ENCODE data around the gene LOXL4. TPM values are rescaled to one million over a fixed set of nuclear protein-coding genes. Genes with fewer than 3 reads are reported as not detected.

The LOXL4 gene
- 39.6 TPM for total RNA-seq
- long read RNA-seq, transcript LOXL4-201 (15 exons, 3,653 nt), result major isoform, 56 of 137 reads
- long read RNA-seq, partial matches to known transcripts, result 41 of 137 reads
- long read RNA-seq, other reads (novel, unspliced or antisense), result 40 of 137 reads

DNA sequence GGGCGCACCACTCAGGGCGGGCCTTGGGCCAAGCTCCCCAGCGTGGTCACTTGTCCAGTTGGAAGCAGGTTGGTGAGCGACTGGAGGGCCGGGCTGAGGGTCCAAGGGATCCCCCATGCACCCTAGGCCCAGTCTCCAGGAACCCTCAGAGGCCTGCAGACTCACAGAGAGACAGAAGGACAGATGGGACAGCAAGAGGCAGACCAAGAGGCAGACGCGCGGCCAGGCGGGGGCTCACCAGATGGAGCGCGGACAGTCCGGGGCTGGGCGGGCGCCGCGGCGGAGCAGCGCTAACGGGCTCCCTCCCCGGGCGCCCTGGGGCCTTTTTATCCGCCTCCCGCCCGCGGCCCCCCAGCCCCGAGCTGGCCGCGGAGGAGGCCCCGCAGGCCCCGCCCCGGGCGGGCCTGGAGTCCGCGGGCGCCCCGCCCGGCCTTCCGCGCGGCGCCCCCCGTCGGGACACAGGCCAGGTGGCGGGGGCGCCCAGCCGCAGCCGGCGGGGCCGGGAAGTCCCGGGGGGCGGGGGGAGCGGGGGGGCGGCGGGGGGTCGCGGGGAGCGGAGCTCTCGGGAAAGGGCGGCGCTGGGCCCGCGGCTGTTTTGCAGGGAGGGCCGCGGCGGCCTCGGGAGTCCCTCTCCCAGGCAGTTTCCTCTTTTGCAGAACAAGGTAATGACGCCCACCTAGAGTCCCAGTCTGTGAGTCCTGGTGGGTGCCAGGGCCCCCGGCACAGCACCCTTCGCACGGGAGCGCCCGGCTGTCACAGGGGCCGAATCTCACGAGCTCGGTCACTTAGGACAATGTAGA, at the start of gene LOXL4:
TSS of gene LOXL4 (minus strand) at position 301 of the 800 bp plus-strand sequence. CDS start 5,175 bp downstream, outside the sequence.
- no peak for DNase-seq (ENCODE audit: low spot score)

DNA sequence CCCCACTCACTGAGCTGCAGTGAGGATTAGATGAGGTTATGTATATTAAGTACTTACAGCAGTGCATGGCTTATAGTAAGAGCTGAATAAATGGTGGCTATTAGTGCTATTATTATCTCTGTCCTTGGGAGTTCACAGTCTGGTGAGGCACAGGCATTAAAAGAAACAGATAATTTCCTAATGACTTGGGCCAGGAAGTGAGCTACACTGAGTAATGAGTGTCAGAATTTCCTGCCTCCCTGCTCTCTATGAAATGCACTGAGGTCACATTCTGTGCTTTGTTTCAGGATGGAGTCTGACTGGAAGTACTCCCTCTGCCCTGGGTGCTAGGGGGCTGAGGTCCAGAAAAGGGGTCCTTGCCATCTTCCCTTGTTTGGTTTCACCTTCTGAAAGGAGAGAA, 48.7 kb upstream of the LOXL4 start:
- no peak for DNase-seq (ENCODE audit: low spot score)

DNA sequence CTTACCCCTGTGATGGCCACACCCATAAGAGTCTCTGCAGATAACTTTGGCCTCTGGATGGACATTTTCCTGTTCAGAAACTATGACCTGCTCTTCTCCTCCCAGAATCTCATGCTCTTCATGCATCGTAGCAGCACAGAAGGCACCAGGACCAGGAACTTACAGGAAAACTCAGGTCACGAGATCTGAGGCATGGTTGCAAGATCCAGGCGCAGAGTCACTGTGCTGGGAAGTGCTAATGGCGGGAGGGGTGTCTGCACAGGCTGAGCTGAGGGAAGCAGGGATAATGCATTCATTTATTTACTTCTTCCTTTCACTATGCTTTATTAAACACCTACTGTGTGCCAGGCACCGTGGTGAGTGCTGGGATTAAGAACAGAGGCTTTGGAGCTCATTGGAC, 48.2 kb upstream of the LOXL4 start:
- no peak for DNase-seq (ENCODE audit: low spot score)

DNA sequence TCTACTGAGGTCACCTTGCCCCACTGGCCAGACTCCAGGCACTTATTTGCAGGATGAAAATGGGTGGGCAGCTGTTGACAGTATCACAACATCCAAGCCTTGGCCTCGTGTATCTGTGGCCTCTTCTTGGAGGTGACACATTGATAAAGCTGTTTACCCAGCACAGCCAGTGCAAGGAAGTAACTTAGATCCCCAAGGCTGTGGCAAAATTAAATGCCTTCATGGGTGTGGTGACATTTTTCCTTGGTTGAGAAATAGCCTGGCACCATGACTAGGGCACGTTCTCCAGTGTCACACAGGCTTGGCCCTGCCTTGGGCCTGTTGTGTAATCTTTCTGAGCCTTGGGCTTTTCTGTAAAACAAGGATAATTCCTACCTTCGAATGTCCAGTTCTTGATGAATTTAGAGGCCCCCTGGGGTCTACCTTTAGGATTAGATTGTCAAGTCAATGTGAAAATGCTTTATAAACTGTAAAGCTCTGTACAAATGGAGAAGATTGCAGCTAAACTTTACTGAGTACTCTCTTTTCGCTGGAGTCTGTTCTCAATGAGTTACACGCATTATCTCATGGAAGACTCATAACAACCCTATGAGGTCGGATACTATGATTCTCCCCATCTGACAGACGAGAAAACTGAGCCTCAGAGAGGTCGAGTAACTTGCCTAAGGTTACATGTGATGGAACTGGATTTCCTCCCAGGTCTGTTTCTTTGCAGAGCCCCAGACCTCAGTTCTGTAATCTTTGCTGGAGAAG, 46.7 kb upstream of the LOXL4 start:
- no peak for DNase-seq (ENCODE audit: low spot score)

- no peak for DNase-seq (ENCODE audit: low spot score)
Measured at GRCh38 chr10:98313598-98313997, 45.6 kb upstream of the LOXL4 start.

GRCh38 chr10:98312822-98313221, 44.8 kb upstream of the LOXL4 start:
- no peak for DNase-seq (ENCODE audit: low spot score)

DNA sequence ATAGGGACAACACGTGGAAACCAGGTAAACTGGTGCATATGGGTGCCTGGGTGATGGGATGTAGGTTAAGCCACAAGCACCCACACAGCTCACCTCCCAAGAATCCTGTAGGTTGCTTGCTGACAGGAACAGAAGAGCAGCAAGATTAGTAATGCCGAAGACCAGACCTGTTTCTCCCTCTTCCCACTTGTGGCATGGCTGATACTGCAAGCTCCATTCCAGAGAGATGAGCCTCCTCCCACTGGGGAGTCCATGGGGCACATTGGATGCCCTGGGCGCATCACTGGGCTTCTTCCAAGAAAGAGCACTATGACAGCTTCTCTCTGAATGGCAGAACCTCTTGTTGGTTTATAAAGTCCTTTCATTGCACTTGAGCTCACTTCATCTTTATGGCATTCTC, 44.4 kb upstream of the LOXL4 start:
- no peak for DNase-seq (ENCODE audit: low spot score)

GRCh38 chr10:98310701-98311100, 42.7 kb upstream of the LOXL4 start:
- DNase-seq (ENCODE audit: low spot score), result no peak

DNA sequence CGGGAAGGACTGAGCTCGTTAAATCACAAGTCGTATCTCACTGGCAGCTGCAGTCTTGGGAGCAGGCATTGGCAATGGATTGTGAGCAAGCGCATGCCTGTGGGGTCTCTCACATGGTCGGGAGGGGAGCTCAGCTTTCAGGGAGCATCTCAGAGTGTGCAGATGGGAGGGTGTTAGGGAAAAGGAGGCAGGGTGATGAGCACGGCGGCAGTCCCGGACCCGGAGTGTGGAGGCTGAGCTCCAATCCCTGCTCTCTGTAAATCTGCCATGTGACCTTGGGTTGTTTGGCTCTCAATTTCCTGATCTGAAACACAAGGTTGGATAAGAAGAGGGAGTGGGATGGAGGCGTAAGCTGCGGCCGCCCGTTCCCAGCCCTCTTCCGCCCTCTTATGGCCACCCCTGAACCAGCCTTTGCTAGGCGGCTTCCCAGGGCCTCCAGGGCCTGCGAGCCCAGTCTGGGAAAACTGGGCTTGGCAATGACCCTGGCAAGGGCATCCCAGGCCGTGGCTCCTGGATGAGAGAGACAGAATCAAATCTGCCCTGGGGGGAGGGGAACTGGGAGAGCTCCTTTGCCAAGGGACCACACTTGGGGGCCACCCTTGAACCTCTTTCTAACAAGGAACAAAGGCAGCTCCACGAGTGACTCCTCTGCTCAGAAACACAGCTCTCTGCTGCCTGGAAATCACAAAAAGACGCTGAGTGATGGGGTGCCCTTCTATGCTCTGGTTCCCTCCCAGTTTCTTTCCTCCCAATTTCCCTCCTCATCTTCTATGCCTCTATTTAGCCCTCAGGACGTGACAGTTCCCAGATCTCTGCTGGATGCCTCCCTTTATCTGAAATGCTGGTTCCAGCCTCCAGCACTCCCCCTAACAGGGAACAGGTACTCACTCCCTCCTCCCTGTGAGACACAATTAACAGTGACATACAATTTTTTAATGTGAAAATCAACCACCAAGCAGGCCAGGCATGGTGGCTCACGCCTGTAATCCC, 41.7 kb upstream of the LOXL4 start:
- DNase-seq (ENCODE audit: low spot score), result no peak

GRCh38 chr10:98308669-98309365, 40.8 kb upstream of the LOXL4 start:
- no peak for DNase-seq (ENCODE audit: low spot score)

GRCh38 chr10:98307916-98308541, 40.0 kb upstream of the LOXL4 start:
- no peak for DNase-seq (ENCODE audit: low spot score)

DNA sequence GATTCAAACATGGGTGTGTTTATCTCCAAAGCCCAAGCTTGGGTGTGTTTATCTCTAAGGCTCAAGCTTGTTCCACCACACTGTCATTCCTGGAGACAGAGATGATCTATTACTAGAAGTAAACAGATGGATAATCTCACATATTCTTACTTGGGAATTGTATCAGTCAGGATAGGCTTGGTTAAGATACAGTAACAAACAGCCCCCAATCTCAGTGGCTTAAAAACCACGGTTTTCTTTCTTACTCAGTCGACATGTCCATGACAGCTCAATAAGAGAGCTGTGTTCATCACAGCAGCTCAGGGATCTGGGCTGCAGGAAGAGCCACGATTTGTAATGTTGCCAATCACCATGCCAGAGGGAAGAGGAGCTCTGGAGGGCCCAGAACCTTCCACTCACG, 38.5 kb upstream of the LOXL4 start:
- no peak for DNase-seq (ENCODE audit: low spot score)

- DNase-seq (ENCODE audit: low spot score), result no peak
Measured at GRCh38 chr10:98303569-98303968, 35.6 kb upstream of the LOXL4 start.

GRCh38 chr10:98302741-98303365, 34.9 kb upstream of the LOXL4 start:
- DNase-seq (ENCODE audit: low spot score), result peak; percentile 14

- peak; percentile 64 for DNase-seq (ENCODE audit: low spot score)
Measured at GRCh38 chr10:98301664-98302319, 33.8 kb upstream of the LOXL4 start.

DNA sequence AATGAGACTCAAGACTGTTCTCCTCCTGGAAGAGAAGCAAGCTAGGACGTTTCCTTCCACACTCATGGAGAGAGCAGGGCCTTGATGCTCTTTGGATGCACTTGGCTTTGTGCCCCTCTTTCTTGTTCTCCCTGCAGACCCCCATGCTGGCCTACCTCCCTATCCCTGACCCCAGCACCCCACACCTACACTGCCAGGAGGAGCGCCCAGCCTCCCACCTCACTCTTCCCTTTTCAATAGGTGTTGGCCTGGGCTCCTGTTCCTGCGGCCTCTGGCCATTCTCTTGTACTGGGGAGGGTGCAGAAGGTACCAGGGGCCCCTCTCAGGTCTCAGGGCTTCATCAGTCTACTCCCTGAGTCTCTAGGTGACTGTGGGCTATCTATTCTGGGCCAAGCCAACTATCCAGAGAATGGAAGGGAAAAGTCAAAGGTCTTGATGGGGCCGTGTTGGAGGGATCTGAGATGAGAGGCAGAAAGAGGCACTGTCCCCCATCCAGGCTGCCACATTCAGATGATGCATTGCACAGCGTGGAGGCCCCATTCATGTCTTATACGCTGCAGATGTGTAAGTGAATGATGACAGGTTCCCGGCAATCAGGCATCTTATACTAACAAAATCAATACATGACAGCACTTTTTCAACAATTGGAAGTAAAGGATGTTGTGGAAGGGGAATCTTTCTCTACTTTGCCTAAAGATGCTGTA, 32.7 kb upstream of the LOXL4 start:
- peak; percentile 33 for DNase-seq (ENCODE audit: low spot score)

DNA sequence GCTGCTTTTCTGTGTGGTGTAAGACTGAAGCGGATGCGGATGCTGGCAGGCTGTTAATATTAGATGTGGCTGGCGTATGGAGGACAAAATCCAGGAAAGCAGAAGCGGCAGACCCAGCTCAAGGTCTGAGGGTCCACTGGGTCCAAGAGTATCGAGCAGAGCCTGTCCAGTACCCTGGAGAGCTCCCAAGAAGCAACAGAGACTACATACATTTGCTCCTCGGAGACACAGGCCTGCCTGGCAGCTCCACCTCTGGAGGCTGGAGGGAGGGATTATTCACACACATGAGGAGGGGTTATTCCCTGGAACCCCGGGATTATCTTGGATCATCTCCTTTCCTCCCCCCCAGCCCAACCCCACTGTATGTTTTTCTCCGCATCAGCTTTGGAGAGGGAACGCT, 31.3 kb upstream of the LOXL4 start:
- DNase-seq (ENCODE audit: low spot score), result peak; percentile 39

DNA sequence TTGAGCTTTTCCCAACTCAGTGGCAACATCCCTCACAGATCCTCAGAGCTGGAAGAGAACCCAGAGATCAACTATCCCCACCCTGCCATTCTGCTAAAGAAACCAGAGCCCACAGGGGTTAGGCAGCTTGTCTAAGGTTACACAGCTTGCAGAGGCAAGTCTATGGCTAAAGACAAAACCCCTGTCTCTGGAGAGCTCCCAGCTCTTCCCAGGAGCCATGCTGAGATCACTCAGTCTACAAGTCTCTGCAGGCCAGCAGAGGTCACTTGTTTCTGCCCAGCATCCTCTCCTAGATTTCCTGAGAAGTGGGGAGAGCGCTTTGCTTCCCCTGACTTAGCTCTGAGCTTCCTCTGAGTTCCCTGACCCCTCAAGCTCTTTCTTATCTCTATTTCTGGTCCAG, 28.5 kb upstream of the LOXL4 start:
- no peak for DNase-seq (ENCODE audit: low spot score)
